H1 (cell line): Measurements from ENCODE around the gene ARAP2. TPM values are rescaled to one million over a fixed set of nuclear protein-coding genes. Genes with fewer than 3 reads are reported as not detected.

Experiments
- CTCF ChIA-PET: fragments of 300-600 bp; sonication (Branson Sonifier 250); formaldehyde crosslinking; loops from one replicate; lab custom pipeline; 2021; ENCODE audit not compliant: partially characterized antibody; lab: Charles Lee
- POLR2A ChIA-PET: fragments of 300-600 bp; sonication (Branson Sonifier 250); formaldehyde crosslinking; loops from one replicate; lab custom pipeline; 2021; ENCODE audit warnings: inconsistent platforms; ENCODE audit not compliant: partially characterized antibody; lab: Charles Lee
- DNase-seq, 2 experiments: peaks; one replicate each; pipeline versions ENCODE4 v3.0.0 to v3.0.0-alpha.2; 2010 to 2022; ENCODE audit warnings: low spot score in 2 of 2, low read depth in 1 of 2, mixed read lengths in 1 of 2
- FAIRE-seq: peaks from 2 replicates; lab custom pipeline; 2011; peaks lifted over from hg19 to GRCh38; lab: Jason Lieb, UNC
- H2AFZ ChIP-seq: 2 replicates; pipeline ENCODE4 v1.8.1; 2012; ENCODE audit warnings: low read length, inconsistent platforms
- H2AK5ac ChIP-seq: 2 replicates; pipeline ENCODE4 v1.6.1; 2013; ENCODE audit warnings: low read depth, low read length
- H2BK120ac ChIP-seq: replicated peaks from 2 replicates; pipeline ENCODE3; 2013; ENCODE audit warnings: low read depth, low read length, inconsistent platforms
- H2BK12ac ChIP-seq: 2 replicates; pipeline ENCODE4 v1.6.1; 2013; ENCODE audit warnings: low read depth, low read length
- H2BK15ac ChIP-seq: 2 replicates; pipeline ENCODE4 v1.6.1; 2013; ENCODE audit warnings: low read length
- H2BK20ac ChIP-seq: 2 replicates; pipeline ENCODE4 v1.6.1; 2013; ENCODE audit warnings: low read length
- H2BK5ac ChIP-seq: 2 replicates; pipeline ENCODE4 v1.6.1; 2013; ENCODE audit warnings: low read depth, low read length
- H3K14ac ChIP-seq: 2 replicates; pipeline ENCODE4 v1.6.1; 2013; ENCODE audit warnings: inconsistent platforms; ENCODE audit not compliant: insufficient read length
- H3K18ac ChIP-seq: 2 replicates; pipeline ENCODE4 v1.6.1; 2013; ENCODE audit warnings: low read length; ENCODE audit errors: extremely low read depth
- H3K23ac ChIP-seq: 2 replicates; pipeline ENCODE4 v1.6.1; 2013; ENCODE audit warnings: inconsistent platforms; ENCODE audit not compliant: insufficient read length
- H3K23me2 ChIP-seq: 2 replicates; pipeline ENCODE4 v1.6.1; 2013; ENCODE audit warnings: low read depth, low read length
- H3K27ac ChIP-seq: 2 replicates; pipeline ENCODE4 v1.6.1; 2011; ENCODE audit warnings: low read depth, low read length, inconsistent platforms
- H3K27me3 ChIP-seq, 4 experiments: replicated peaks in 1 of 4; 1 replicate in 1 of 4; 2 replicates in 3 of 4; pipeline versions ENCODE4 v1.6.1 to v1.8.1; 2011 to 2013; ENCODE audit warnings: low read length in 3 of 4, mild to moderate bottlenecking in 3 of 4, inconsistent platforms in 2 of 4, mixed read lengths in 2 of 4, moderate library complexity in 1 of 4; ENCODE audit not compliant: control insufficient read depth in 3 of 4, insufficient read depth in 3 of 4; ENCODE audit errors: extremely low read depth in 1 of 4
- H3K36me3 ChIP-seq, 4 experiments: 2 replicates each; pipeline versions ENCODE4 v1.6.1 to v1.8.1; 2011 to 2013; ENCODE audit warnings: mild to moderate bottlenecking in 4 of 4, low read length in 3 of 4, moderate library complexity in 2 of 4, control low read depth in 1 of 4, inconsistent platforms in 1 of 4; ENCODE audit not compliant: insufficient read depth in 4 of 4, control insufficient read depth in 2 of 4
- H3K4ac ChIP-seq: replicated peaks from 2 replicates; pipeline ENCODE3; 2013; ENCODE audit warnings: low read length, low read depth, mixed read lengths, inconsistent platforms; ENCODE audit not compliant: insufficient read length
- H3K4me1 ChIP-seq, 4 experiments: replicated peaks in 1 of 4; 1 replicate in 1 of 4; 2 replicates in 3 of 4; pipeline versions ENCODE4 v1.6.1 to v1.8.1; 2011 to 2013; ENCODE audit warnings: low read length in 3 of 4, inconsistent platforms in 2 of 4, mixed read lengths in 1 of 4; ENCODE audit not compliant: insufficient read depth in 4 of 4, control insufficient read depth in 3 of 4
- H3K4me2 ChIP-seq, 2 experiments: 2 replicates each; pipeline versions ENCODE4 v1.6.1 to v1.8.1; 2011 to 2013; ENCODE audit warnings: low read depth in 2 of 2, low read length in 2 of 2, control low read depth in 1 of 2, inconsistent platforms in 1 of 2, mild to moderate bottlenecking in 1 of 2; ENCODE audit not compliant: insufficient read depth in 1 of 2
- H3K4me3 ChIP-seq, 4 experiments: fragments of 200-600, 300-600 bp in 1 of 4; sonication (generic), shearing (Covaris generic), sonication (Bioruptor Twin) in 1 of 4; 2 replicates each; pipeline versions ENCODE4 v1.5.1 to v1.8.1; 2011 to 2016; ENCODE audit warnings: low read length in 4 of 4, low read depth in 3 of 4, control low read depth in 2 of 4, inconsistent platforms in 2 of 4, mild to moderate bottlenecking in 2 of 4, mixed read lengths in 1 of 4, moderate library complexity in 1 of 4; ENCODE audit not compliant: insufficient read depth in 2 of 4; ENCODE audit errors: extremely low read depth in 1 of 4
- H3K56ac ChIP-seq: replicated peaks from 2 replicates; pipeline ENCODE3; 2013; ENCODE audit warnings: low read depth, mild to moderate bottlenecking, mixed read lengths, low read length, inconsistent platforms; ENCODE audit not compliant: insufficient read length
- H3K79me1 ChIP-seq: 2 replicates; pipeline ENCODE4 v1.6.1; 2013; ENCODE audit warnings: low read depth, low read length, control low read depth
- H3K79me2 ChIP-seq, 2 experiments: 2 replicates each; pipeline versions ENCODE4 v1.6.1 to v1.8.1; 2012 to 2013; ENCODE audit warnings: low read length in 2 of 2, mild to moderate bottlenecking in 2 of 2, inconsistent platforms in 1 of 2; ENCODE audit not compliant: insufficient read depth in 2 of 2, control insufficient read depth in 1 of 2
- H3K9ac ChIP-seq, 4 experiments: replicated peaks in 1 of 4; 1 replicate in 1 of 4; 2 replicates in 3 of 4; pipeline versions ENCODE4 v1.6.1 to v1.8.1; 2011 to 2013; ENCODE audit warnings: low read depth in 3 of 4, low read length in 3 of 4, control low read depth in 2 of 4, mild to moderate bottlenecking in 2 of 4, moderate library complexity in 2 of 4, inconsistent platforms in 1 of 4; ENCODE audit errors: extremely low read depth in 1 of 4
- H3K9me3 ChIP-seq, 2 experiments: 2 replicates each; pipeline versions ENCODE4 v1.6.1 to v1.8.1; 2012 to 2013; ENCODE audit warnings: mild to moderate bottlenecking in 2 of 2, moderate library complexity in 2 of 2, control low read depth in 1 of 2, inconsistent platforms in 1 of 2, low read depth in 1 of 2, low read length in 1 of 2, mixed read lengths in 1 of 2; ENCODE audit not compliant: insufficient read depth in 2 of 2
- H4K20me1 ChIP-seq, 2 experiments: replicated peaks in 1 of 2; 2 replicates each; pipeline versions ENCODE3 to v1.8.1; 2011 to 2013; ENCODE audit warnings: inconsistent platforms in 2 of 2, low read length in 2 of 2, mild to moderate bottlenecking in 1 of 2; ENCODE audit not compliant: insufficient read depth in 2 of 2, control insufficient read depth in 1 of 2
- H4K5ac ChIP-seq: 2 replicates; pipeline ENCODE4 v1.6.1; 2013; ENCODE audit warnings: low read length, low read depth, mixed read lengths, inconsistent platforms; ENCODE audit not compliant: insufficient read length
- H4K8ac ChIP-seq: 2 replicates; pipeline ENCODE4 v1.8.0; 2013; ENCODE audit warnings: mild to moderate bottlenecking, moderate library complexity, low read length, inconsistent platforms; ENCODE audit not compliant: insufficient read depth; ENCODE audit errors: extremely low read depth
- H4K91ac ChIP-seq: replicated peaks from 2 replicates; pipeline ENCODE3; 2013; ENCODE audit warnings: low read length, mixed read lengths, inconsistent platforms; ENCODE audit not compliant: insufficient read length
- RFX5 ChIP-seq: IDR thresholded peaks from 2 replicates; pipeline ENCODE4 v1.6.1; 2011; ENCODE audit warnings: low read depth, low read length, improper control_type of control experiment, borderline replicate concordance
- TAF1 ChIP-seq: IDR thresholded peaks from 2 replicates; pipeline ENCODE4 v1.6.1; 2011; ENCODE audit warnings: mild to moderate bottlenecking, low read depth, low read length
- WGBS, 2 experiments: shearing (Covaris generic) in 1 of 2; methylation state at CpG; one replicate each; pipeline versions ENCODE4 v1.1.6 to v1.1.7; 2013 to 2015; ENCODE audit warnings: low lambda C conversion rate in 2 of 2, mixed read lengths in 2 of 2, inconsistent platforms in 1 of 2, low coverage in 1 of 2, missing lambda C conversion rate in 1 of 2; ENCODE audit not compliant: insufficient replicate concordance in 2 of 2, insufficient coverage in 1 of 2, insufficient read length in 1 of 2; ENCODE audit errors: extremely low coverage in 1 of 2, missing lambda C conversion rate in 1 of 2; 5-methylcytosine and 5-hydroxymethylcytosine counted together
- polyA plus RNA-seq, 7 experiments: library from polyadenylated mRNA; depleted of rRNA in 3 of 7; stranded (reverse) in 5 of 7; unstranded in 2 of 7; fragments of >200 nt in 5 of 7; fragments of 200-250 nt in 2 of 7; gene quantifications; 1 replicate in 5 of 7; 2 replicates in 1 of 7; 4 replicates in 1 of 7; pipeline versions ENCODE4 v1.2.1 to v1.2.3, GENCODE V29; 2011 to 2013; ENCODE audit warnings: missing spikeins in 2 of 7, mixed read lengths in 2 of 7
- total RNA-seq: library from RNA; stranded (reverse); fragmentation: NEBNext Ultra II Directional; extraction: Animal tissue kit (Norgen Biotek cat#: 25700); gene quantifications from 2 replicates; pipeline ENCODE4 v1.2.1, GENCODE V29; 2021

Gene ARAP2
- total and polyA plus RNA-seq, 2 of the 8 experiments (the other 6 are each of a cell fraction or from before 2014, with no cell fraction given) = 0.15 to 2.3 TPM

DNA sequence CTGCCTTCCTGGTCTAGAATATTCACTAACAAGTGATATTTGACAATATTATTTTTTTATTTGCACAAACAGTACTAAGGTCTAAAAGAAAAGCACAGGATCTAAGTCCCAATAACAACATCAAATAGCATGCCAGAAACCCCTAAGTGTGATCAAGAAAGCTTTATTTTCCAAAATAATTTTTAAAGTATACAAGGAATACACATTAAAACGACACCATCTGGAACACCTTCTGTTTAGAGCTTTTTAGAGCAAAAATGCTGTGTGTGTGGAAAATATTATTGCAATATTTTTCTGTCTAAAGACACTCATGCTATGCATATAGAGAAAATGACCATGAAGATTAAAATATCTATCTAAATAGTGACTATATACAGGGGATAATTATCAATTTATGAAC, 103.1 kb downstream of the ARAP2 start:
- Histone ChIP-seq H4K91ac (no peak overlapping the region), H2AFZ (no peak overlapping the region), H2BK5ac (no peak overlapping the region), H3K4me3 (no peak overlapping the region), H4K8ac (no peak overlapping the region), H3K18ac (no peak overlapping the region), H3K4ac (no peak overlapping the region), H2BK20ac (no peak overlapping the region), H2AK5ac (no peak overlapping the region), H4K20me1 (no peaks in the 10 kb centered on the region), H2BK15ac (no peak overlapping the region), H3K4me1 (no peaks in the 10 kb centered on the region), H3K36me3 (no peaks in the 10 kb centered on the region), H3K9ac (no peak overlapping the region), H3K79me2 (no peaks in the 10 kb centered on the region), H3K14ac (no peak overlapping the region), H3K4me2 (no peak overlapping the region), H4K5ac (no peak overlapping the region)
- POLR2A ChIA-PET = no interaction called here
- no peak for FAIRE-seq
- CTCF ChIA-PET = interaction anchor here (0.7 kb wide), 1 partner anchor 811 kb away, joined by 4 read pairs; no protein-coding TSS in a partner anchor
- TF ChIP-seq RFX5 (no peak), TAF1 (no peak)
- TF ChIP-seq, all 59 proteins: peak for 0
- Histone ChIP-seq H3K27ac (no peak overlapping the region), H3K9me3 (no peaks in the 10 kb centered on the region), H2BK120ac (no peak overlapping the region), H3K79me1 (no peaks in the 10 kb centered on the region), H3K23me2 (no peaks in the 10 kb centered on the region; the same call in 1 of the 2 replicates), H3K23ac (no peak overlapping the region), H3K27me3 (no peaks in the 10 kb centered on the region), H3K56ac (no peak overlapping the region), H2BK12ac (no peak overlapping the region)
- no peak for DNase-seq
- WGBS, 2 experiments = 83% methylated on average over 1 of the region's 1 CpG; no CpG with 5 or more reads in 1 of the 2 experiments
